Measurements from ENCODE around the gene PRPF4.

PRPF4 gene

DNA sequence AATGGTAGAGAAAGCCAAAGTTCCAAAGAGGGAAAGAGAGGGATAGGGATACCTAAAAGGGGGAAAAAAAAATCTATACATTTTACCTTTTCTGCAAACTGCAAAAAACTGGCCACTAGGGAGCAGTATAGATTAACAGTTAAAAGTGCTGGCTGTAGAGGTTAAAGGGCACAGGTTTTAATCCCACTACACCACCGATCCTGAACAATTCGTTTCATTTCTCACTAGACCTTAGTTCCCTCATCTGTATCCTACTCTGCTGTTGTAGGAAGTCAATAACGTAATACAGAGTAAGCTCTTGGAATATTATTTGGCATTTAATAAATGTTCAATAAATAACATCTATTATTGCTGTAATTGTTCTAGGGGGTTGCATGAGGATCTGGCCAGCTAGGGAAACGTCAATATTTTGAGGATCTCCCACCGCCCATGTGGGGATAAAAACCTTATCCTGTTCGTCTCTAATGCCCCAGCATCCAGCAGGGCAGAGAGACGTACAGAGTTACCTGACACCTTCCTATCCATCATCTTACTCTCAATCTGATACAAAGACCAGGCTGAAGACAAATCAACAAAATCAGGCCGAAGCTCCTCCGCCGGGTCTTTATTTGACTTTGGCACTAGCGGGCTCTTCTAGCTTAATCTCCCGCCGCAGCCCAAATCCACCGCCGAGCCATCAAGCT, 843 bp upstream of the PRPF4 start:
- Histone ChIP-seq H3K79me1 (ENCODE audit: low read depth, low read length) (no peaks in the 10 kb centered on the region), H3K4me1 (ENCODE audit: control insufficient read depth in 2 of 2, insufficient read depth in 1 of 2, low read depth in 1 of 2, low read length in 2 of 2) (peaks cover 4% of the 10 kb centered on the region in 2 donors), H2AFZ (ENCODE audit: low read length) (peak overlapping the region; percentile 92), H3K4ac (ENCODE audit: low read length) (no peak overlapping the region), H3K36me3 (replicated peaks in 1 of 2; ENCODE audit: control insufficient read depth in 2 of 2, insufficient read depth in 2 of 2, low read length in 2 of 2) (peaks cover 25 to 69% of the 10 kb centered on the region in 2 donors), H2AK5ac (ENCODE audit: low read depth, low read length) (no peak overlapping the region), H3K14ac (ENCODE audit: low read length) (no peak overlapping the region), H3K4me3 (ENCODE audit: low read length in 2 of 2) (peak overlapping the region; percentile 62 to 99), H3K4me2 (ENCODE audit: insufficient read depth, low read length, poor library complexity, severe bottlenecking) (peak overlapping the region; percentile 71), H2BK120ac (ENCODE audit: low read depth, low read length) (no peak overlapping the region), H3K18ac (ENCODE audit: low read length) (no peak overlapping the region), H3K23ac (ENCODE audit: low read depth, low read length, poor library complexity) (no peak overlapping the region), H2BK15ac (ENCODE audit: low read length) (no peak overlapping the region), H3K27me3 (ENCODE audit: control insufficient read depth in 3 of 3, insufficient read depth in 3 of 3, low read depth in 1 of 3, low read length in 3 of 3) (no peaks in the 10 kb centered on the region), H4K8ac (ENCODE audit: low read depth, low read length) (no peak overlapping the region), H3K9ac (ENCODE audit: low read depth, low read length, poor library complexity) (no peak overlapping the region), H3K27ac (replicated peaks; ENCODE audit: low read length) (peak overlapping the region; percentile 70), H2BK12ac (ENCODE audit: low read length) (no peak overlapping the region), H4K91ac (ENCODE audit: low read depth, low read length, poor library complexity) (no peak overlapping the region), H3K9me3 (replicated peaks in 1 of 2; ENCODE audit: control insufficient read depth in 2 of 2, insufficient read depth in 1 of 2, low read depth in 1 of 2, low read length in 2 of 2) (no peaks in the 10 kb centered on the region), H2BK5ac (ENCODE audit: low read length) (peak overlapping the region; percentile 26)
- peak; percentile 71 for DNase-seq (ENCODE audit: low spot score)
- WGBS, 2 donors (ENCODE audit: extremely low coverage in 2 of 2, insufficient read length in 2 of 2, insufficient replicate concordance in 1 of 2): no CpG with 5 or more reads among the region's 15 CpGs

DNA sequence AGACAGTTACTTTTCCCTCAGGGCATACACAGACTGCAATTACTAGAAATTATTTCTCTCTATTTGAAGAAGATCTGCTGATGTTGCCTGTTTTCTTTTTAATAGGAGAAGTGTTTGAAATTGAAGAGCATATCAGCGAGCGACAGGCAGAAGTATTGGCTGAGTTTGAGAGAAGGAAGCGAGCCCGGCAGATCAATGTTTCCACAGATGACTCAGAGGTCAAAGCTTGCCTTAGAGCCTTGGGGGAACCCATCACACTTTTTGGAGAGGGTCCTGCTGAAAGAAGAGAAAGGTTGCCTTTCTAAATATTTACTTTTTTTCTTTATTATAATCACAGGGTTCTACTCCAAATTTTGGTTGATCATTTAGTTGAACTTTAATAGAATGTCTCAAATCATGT, 3.4 kb downstream of the PRPF4 start:
- Histone ChIP-seq H3K14ac (ENCODE audit: low read length) (no peak overlapping the region), H3K27ac (replicated peaks; ENCODE audit: low read length) (no peak overlapping the region), H3K27me3 (ENCODE audit: control insufficient read depth in 3 of 3, insufficient read depth in 3 of 3, low read depth in 1 of 3, low read length in 3 of 3) (no peaks in the 10 kb centered on the region), H3K9ac (ENCODE audit: low read depth, low read length, poor library complexity) (no peak overlapping the region), H3K9me3 (replicated peaks in 1 of 2; ENCODE audit: control insufficient read depth in 2 of 2, insufficient read depth in 1 of 2, low read depth in 1 of 2, low read length in 2 of 2) (no peaks in the 10 kb centered on the region), H2BK5ac (ENCODE audit: low read length) (no peak overlapping the region), H3K79me1 (ENCODE audit: low read depth, low read length) (no peaks in the 10 kb centered on the region), H3K4me2 (ENCODE audit: insufficient read depth, low read length, poor library complexity, severe bottlenecking) (no peak overlapping the region), H2BK12ac (ENCODE audit: low read length) (no peak overlapping the region), H2AFZ (ENCODE audit: low read length) (no peak overlapping the region), H3K4me3 (ENCODE audit: low read length in 2 of 2) (no peak overlapping the region), H3K18ac (ENCODE audit: low read length) (no peak overlapping the region), H3K23ac (ENCODE audit: low read depth, low read length, poor library complexity) (no peak overlapping the region), H4K8ac (ENCODE audit: low read depth, low read length) (no peak overlapping the region), H2BK120ac (ENCODE audit: low read depth, low read length) (no peak overlapping the region), H3K36me3 (replicated peaks in 1 of 2; ENCODE audit: control insufficient read depth in 2 of 2, insufficient read depth in 2 of 2, low read length in 2 of 2) (peaks cover 33 to 73% of the 10 kb centered on the region in 2 donors), H2AK5ac (ENCODE audit: low read depth, low read length) (no peak overlapping the region), H3K4ac (ENCODE audit: low read length) (no peak overlapping the region), H4K91ac (ENCODE audit: low read depth, low read length, poor library complexity) (no peak overlapping the region), H3K4me1 (ENCODE audit: control insufficient read depth in 2 of 2, insufficient read depth in 1 of 2, low read depth in 1 of 2, low read length in 2 of 2) (peaks cover 4% of the 10 kb centered on the region in 2 donors), H2BK15ac (ENCODE audit: low read length) (no peak overlapping the region)
- no peak for DNase-seq (ENCODE audit: low spot score)
- WGBS, 2 donors (ENCODE audit: extremely low coverage in 2 of 2, insufficient read length in 2 of 2, insufficient replicate concordance in 1 of 2): no CpG with 5 or more reads among the region's 4 CpGs

DNA sequence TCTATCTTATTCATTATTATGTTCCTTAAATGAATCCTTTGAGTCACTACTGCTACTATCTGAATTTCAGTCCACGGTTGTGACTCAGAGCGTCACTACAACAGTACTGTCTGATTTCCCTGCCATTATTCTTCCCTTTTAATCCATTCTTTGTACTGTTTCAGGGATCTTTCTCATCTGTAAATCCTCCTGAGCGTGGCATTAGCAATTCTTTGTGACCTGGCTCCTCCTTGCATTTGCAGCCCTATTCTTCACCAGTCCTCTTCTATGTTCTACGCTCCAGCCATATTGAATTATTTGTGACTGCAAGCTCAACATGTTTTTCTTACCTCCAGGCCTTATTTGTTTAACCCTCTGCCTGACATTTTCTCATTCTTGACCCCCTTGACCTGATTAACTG, 5.9 kb downstream of the PRPF4 start:
- Histone ChIP-seq H3K18ac (ENCODE audit: low read length) (no peak overlapping the region), H3K4ac (ENCODE audit: low read length) (no peak overlapping the region), H2BK12ac (ENCODE audit: low read length) (no peak overlapping the region), H3K23ac (ENCODE audit: low read depth, low read length, poor library complexity) (no peak overlapping the region), H3K14ac (ENCODE audit: low read length) (no peak overlapping the region), H4K8ac (ENCODE audit: low read depth, low read length) (no peak overlapping the region), H2AK5ac (ENCODE audit: low read depth, low read length) (no peak overlapping the region), H3K9me3 (replicated peaks in 1 of 2; ENCODE audit: control insufficient read depth in 2 of 2, insufficient read depth in 1 of 2, low read depth in 1 of 2, low read length in 2 of 2) (no peaks in the 10 kb centered on the region), H3K9ac (ENCODE audit: low read depth, low read length, poor library complexity) (no peak overlapping the region), H2BK5ac (ENCODE audit: low read length) (no peak overlapping the region), H3K4me3 (ENCODE audit: low read length in 2 of 2) (no peak overlapping the region), H3K4me1 (ENCODE audit: control insufficient read depth in 2 of 2, insufficient read depth in 1 of 2, low read depth in 1 of 2, low read length in 2 of 2) (peaks cover 1 to 2% of the 10 kb centered on the region in 2 donors), H3K4me2 (ENCODE audit: insufficient read depth, low read length, poor library complexity, severe bottlenecking) (no peak overlapping the region), H2BK120ac (ENCODE audit: low read depth, low read length) (no peak overlapping the region), H3K27me3 (ENCODE audit: control insufficient read depth in 3 of 3, insufficient read depth in 3 of 3, low read depth in 1 of 3, low read length in 3 of 3) (no peaks in the 10 kb centered on the region), H2BK15ac (ENCODE audit: low read length) (no peak overlapping the region), H2AFZ (ENCODE audit: low read length) (no peak overlapping the region), H3K36me3 (replicated peaks in 1 of 2; ENCODE audit: control insufficient read depth in 2 of 2, insufficient read depth in 2 of 2, low read length in 2 of 2) (peaks cover 48 to 94% of the 10 kb centered on the region in 2 donors), H3K27ac (replicated peaks; ENCODE audit: low read length) (no peak overlapping the region), H3K79me1 (ENCODE audit: low read depth, low read length) (no peaks in the 10 kb centered on the region), H4K91ac (ENCODE audit: low read depth, low read length, poor library complexity) (no peak overlapping the region)
- no peak for DNase-seq (ENCODE audit: low spot score)
- WGBS, 2 donors (ENCODE audit: extremely low coverage in 2 of 2, insufficient read length in 2 of 2, insufficient replicate concordance in 1 of 2): no CpG with 5 or more reads among the region's 4 CpGs

DNA sequence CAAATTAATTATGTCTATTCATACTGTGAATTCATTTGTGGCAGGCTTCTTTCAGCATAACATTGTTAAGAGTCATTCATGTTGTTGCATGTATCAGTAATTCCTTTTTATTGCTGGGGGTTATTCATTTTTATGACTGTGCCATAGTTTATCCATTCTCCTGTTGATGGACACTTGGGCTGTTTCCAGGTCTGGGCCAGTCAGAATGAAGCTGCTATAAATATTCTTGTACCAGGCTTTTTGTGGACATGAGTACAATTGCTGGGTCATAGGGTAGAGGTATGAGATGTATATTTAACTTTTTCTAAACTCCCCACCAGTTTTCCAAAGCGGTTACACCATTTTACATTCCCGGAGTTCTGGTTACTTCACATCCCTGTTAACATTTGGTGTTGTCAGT, 13.6 kb downstream of the PRPF4 start:
- no peaks in the 10 kb centered on the region for H3K79me1 ChIP-seq (ENCODE audit: low read depth, low read length)
- no CpG with 5 or more reads among the region's 2 CpGs for WGBS, 2 donors (ENCODE audit: extremely low coverage in 2 of 2, insufficient read length in 2 of 2, insufficient replicate concordance in 1 of 2)
- H3K9me3 ChIP-seq (replicated peaks in 1 of 2; ENCODE audit: control insufficient read depth in 2 of 2, insufficient read depth in 1 of 2, low read depth in 1 of 2, low read length in 2 of 2): no peaks in the 10 kb centered on the region
- DNase-seq (ENCODE audit: low spot score): no peak
- H3K9ac ChIP-seq (ENCODE audit: low read depth, low read length, poor library complexity): no peak overlapping the region
- H2AK5ac ChIP-seq (ENCODE audit: low read depth, low read length): no peak overlapping the region
- peaks cover 47 to 96% of the 10 kb centered on the region in 2 donors for H3K36me3 ChIP-seq (replicated peaks in 1 of 2; ENCODE audit: control insufficient read depth in 2 of 2, insufficient read depth in 2 of 2, low read length in 2 of 2)
- no peak overlapping the region for H2BK5ac ChIP-seq (ENCODE audit: low read length)
- no peaks in the 10 kb centered on the region for H3K4me1 ChIP-seq (ENCODE audit: control insufficient read depth in 2 of 2, insufficient read depth in 1 of 2, low read depth in 1 of 2, low read length in 2 of 2)
- no peak overlapping the region for H3K14ac ChIP-seq (ENCODE audit: low read length)
- no peak overlapping the region for H2AFZ ChIP-seq (ENCODE audit: low read length)
- no peak overlapping the region for H3K18ac ChIP-seq (ENCODE audit: low read length)
- no peak overlapping the region for H2BK120ac ChIP-seq (ENCODE audit: low read depth, low read length)
- H3K4me3 ChIP-seq (ENCODE audit: low read length in 2 of 2): no peak overlapping the region
- H4K91ac ChIP-seq (ENCODE audit: low read depth, low read length, poor library complexity): no peak overlapping the region
- no peak overlapping the region for H3K4ac ChIP-seq (ENCODE audit: low read length)
- H3K4me2 ChIP-seq (ENCODE audit: insufficient read depth, low read length, poor library complexity, severe bottlenecking): no peak overlapping the region
- no peak overlapping the region for H3K27ac ChIP-seq (replicated peaks; ENCODE audit: low read length)
- H3K27me3 ChIP-seq (ENCODE audit: control insufficient read depth in 3 of 3, insufficient read depth in 3 of 3, low read depth in 1 of 3, low read length in 3 of 3): no peaks in the 10 kb centered on the region
- no peak overlapping the region for H2BK12ac ChIP-seq (ENCODE audit: low read length)
- H2BK15ac ChIP-seq (ENCODE audit: low read length): no peak overlapping the region
- H3K23ac ChIP-seq (ENCODE audit: low read depth, low read length, poor library complexity): no peak overlapping the region
- no peak overlapping the region for H4K8ac ChIP-seq (ENCODE audit: low read depth, low read length)
